Suprapubic skin (tissue), 4 donors: ENCODE results near the gene OCRL.

Experiments used
- CTCF ChIP-seq, 2 donors: fragments of 200-600 bp in 1 of 2; fragments of 450-650 bp in 1 of 2; sonication (generic) in 1 of 2; IDR thresholded peaks; one replicate each; pipeline ENCODE4 v1.5.1; 2016 to 2019; ENCODE audit warnings: antibody characterized with exemption in 2 of 2, mild to moderate bottlenecking in 1 of 2, moderate library complexity in 1 of 2
- EP300 ChIP-seq: sonication (generic); formaldehyde crosslinking; IDR thresholded peaks from one replicate; pipeline ENCODE4 v1.6.1; 2017; ENCODE audit warnings: antibody characterized with exemption
- POLR2A ChIP-seq, 2 donors: fragments of 450-650 bp; IDR thresholded peaks; one replicate each; pipeline ENCODE4 v1.6.1; 2017; ENCODE audit warnings: antibody characterized with exemption in 2 of 2, mild to moderate bottlenecking in 2 of 2, moderate library complexity in 2 of 2
- POLR2AphosphoS5 ChIP-seq, 3 donors: sonication (generic); formaldehyde crosslinking; IDR thresholded peaks; one replicate each; pipeline ENCODE4 v1.6.1; 2017; ENCODE audit warnings: antibody characterized with exemption in 3 of 3

GRCh38 chrX:129640737-129641136 is 100.7 kb downstream of the OCRL start:
- TF ChIP-seq EP300 (no peak), CTCF (IDR thresholded peaks at IDR 0.05) (no peak), POLR2A (IDR thresholded peaks at IDR 0.05) (no peak), POLR2AphosphoS5 (IDR thresholded peaks at IDR 0.05) (no peak)
